HS-5 (cell line): Measurements from ENCODE around the gene STX5.
"Not testable (repeated sequence)": the region's sequence is repeated elsewhere in the genome, so short reads cannot be mapped to it uniquely, and the experiment has no call there.

ENCODE experiments used
- DNase-seq: peaks from one replicate; pipeline ENCODE4 v3.0.0-alpha.2; 2012; ENCODE audit warnings: low read depth

Gene STX5

DNA sequence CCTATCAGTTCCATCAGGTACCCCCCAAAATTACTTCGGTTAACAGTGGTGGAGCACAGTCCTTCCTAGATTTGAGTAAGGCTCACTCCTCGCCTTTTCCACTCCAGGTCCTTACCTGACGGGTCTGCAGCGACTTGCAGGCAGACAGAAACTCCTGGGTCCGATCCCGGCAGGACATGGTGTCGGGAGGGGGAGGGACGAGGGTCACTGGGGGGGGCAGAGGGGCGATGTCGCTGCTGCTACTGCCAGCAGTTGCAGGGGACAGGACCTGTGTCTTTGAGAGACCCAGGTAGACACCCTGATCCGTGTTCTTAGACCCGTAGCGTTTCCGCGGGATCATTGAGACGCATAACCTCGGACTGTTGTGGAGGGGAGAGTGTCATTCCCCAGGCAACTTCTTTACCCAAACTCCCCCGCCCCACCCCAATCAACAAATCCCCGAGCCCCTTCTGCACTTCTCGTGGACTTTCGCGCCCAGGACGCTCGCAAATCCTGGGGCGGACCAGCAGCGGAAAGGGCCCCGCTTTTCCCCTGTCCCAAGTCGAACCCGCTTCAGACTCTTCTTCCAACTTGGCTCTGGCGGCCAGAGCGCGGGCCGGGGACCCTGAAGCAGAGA is 839 bp downstream of the STX5 start:
- no peak for DNase-seq

DNA sequence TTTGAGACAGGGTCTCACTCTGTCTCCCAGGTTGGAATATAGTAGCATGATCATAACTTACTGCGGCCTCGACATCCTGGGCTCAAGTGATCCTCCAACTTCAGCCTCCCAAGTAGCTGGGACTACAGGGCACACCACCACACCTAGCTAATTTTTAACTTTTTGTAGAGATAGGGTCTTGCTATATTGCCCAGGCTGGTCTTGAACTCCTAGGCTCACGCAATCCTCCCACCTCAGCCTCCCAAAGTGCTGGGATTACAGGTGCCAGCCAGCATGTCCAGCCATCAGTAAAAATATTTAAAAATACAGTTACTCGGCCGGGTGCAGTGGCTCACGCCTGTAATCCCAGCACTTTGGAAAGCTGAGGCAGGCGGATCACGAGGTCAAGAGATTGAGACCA is 3.7 kb downstream of the STX5 start:
- not testable (repeated sequence) for DNase-seq

DNA sequence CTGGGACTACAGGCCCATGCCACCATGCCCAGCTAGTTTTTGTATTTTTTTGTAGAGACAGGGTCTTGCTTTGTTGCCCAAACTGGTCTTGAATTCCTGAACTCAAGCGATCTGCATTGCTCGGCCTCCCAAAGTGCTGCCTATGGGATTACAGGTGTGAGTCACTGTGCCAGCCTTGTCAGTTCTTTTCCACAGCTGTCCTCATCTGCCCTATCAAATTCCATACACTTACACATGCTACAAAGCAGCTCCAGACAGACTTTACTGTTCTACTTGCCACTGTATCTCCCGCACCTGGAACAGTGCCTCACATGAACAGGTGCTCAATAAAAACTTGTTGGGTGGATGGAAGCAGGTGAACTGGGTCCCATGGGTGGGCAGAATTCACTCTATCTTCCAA is 8.2 kb downstream of the STX5 start:
- no peak for DNase-seq

DNA sequence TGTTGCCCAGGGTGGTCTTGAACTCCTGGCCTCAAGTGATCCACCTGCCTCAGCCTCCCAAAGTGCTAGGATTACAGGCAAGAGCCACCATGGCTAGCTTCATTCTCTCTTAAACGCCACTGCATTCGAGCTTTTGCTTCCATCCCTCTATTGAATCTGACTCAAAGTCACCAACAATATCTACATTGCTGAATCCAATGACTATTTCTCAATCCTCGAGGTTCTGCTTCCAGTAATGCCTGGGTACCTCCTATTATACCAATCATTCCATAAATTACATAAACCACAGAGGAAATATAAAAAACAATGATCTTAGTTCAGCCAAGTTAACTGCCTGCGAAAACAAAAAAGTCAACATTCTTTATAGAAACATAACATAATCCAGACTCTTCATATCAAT is 14.7 kb downstream of the STX5 start:
- DNase-seq = no peak

DNA sequence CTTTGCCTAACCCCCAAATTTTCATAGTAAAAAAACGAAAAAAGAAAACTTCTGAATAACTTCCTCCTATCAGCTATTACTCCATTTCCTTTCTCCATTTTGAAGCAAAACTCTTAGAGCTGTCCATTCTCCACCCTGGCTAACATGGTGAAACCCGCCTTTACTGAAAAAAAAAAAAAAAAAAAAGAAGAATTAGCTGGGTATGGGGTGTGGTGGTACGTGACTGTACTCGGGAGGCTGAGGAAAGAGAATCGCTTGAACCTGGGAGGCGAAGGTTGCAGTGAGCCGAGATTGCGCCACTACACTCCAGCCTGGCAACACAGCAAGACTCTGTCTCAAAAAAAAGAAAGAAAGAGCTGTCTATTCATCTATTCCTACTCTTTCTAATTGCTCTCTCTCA is 15.3 kb downstream of the STX5 start:
- no peak for DNase-seq

DNA sequence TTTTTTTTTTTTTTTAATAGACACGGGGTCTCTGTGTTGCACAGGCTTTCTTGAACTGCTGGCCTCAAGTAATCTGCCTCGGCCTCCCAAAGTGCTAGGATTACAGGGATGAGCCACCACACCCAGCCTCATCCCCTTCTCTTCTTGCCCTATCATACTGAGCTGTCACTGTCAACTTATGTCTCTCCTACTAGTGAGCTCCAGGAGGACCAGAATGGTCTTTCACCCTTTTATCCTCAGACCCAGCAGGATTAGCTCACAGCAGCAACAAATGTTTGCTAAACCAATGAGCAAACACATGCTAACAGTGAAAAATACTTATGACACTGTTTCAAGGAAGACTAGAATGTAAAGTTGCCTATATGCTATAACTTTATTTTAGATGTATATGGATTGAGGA is 20.2 kb downstream of the STX5 start:
- DNase-seq = no peak

DNA sequence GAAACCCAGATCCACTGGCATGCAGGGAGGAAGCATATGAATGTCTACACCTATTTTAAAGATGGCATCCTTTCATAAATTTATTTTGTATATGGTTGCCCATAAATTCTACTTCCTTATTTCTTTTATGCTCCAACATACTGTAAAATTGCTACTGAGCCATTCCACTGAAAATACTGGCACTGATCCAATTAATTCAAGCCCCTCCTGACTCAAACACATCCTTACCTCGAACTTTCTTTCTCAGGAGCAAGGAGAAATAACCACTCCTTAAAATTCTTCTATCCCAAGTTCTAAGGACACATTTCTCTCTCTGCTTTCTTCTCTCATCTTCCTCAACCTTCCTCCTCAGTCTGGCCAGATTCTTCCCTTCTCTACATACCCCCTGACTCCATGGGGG is 21.1 kb downstream of the STX5 start:
- no peak for DNase-seq

DNA sequence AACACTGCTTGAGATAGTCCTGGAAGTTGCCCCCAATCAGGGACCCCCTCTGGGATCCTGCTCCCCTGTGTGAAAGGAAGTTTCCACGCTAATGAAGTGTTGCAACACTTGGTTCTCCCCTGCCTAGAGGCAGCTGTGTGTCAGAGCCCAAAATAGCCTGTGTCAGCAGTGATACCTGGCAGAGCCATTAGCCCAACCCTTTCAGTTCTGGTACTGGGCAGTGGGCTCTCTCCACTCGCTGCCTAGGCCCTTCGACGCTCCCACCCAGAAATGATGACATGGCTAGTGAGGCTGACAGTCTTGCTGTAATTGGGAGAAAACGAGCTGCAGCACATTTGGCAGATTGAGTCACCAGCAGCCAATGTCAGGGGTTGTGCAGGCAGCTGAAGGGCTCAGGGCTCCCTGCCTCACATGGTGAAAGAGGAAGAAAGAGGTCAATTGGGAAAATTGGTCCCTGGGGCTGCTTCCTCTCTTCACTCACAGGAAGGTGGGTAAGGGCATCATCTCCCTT is 25.2 kb downstream of the STX5 start:
- DNase-seq = no peak

DNA sequence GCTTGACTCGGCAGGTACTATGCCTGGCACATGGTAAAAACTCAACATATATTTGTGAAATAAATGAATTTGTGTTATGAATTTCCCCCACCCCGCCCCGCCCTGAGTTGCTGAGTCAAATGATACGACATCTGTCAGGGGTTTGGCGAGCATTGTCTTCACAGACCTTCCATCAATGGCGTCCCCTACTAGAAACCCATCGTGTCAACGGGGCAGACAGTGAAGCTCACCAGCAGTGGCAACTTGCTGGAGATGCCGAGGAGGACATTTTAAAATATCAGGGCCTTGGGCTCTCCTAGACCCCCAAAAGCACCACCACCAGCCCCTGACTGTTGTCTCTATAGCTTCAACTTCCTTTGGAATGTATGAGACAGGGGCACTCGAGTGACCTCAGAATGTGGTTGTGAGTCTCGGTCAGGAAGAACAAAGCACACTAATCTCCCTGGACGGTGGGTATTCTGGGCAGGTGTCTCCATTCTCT is 25.9 kb downstream of the STX5 start:
- DNase-seq = no peak

DNA sequence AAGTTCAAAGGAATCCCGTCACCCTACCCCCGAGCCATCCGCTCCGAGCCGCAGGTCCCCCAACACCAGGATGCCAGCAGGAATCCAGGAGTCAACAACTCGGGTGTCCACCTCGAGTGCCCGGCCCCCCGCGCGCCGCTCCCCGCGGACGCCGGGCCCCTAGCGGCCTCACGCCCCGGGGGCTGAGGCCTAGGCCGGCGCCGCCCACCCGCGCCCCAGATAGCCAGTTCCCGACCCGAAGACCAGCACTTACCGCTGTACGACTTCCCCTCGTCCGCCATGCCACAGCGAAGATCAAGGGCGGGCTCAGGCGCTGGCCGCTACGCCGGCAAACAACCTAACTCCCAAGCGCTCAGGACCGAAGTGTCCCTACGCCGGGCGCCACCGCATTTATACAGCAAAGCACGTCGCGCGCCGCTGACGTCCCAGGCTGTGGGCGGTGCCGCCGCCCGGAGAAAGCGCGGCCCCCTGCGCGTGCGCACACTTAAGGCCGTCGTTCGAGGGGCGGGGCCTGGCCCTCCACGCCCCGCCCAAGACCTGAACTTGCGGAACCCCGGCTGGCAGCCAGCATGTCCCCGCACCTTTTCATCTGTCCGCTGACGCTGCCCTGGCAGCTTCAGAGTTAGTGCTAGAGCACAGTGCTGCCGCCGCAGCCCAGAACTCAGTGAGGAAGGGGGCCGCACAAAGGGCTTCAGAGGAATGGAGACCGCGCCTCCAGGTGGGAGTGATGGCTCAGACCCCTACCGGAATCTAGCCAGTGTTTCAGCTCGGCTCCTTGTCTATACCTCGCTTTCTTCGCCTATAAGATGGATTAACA is 26.6 kb downstream of the STX5 start, which contains the start of gene NXF1:
TSS of gene NXF1 (minus strand) at position 365 of the 817 bp plus-strand sequence. CDS start at position 281, 84 bp downstream.
- peak; percentile 75 for DNase-seq

DNA sequence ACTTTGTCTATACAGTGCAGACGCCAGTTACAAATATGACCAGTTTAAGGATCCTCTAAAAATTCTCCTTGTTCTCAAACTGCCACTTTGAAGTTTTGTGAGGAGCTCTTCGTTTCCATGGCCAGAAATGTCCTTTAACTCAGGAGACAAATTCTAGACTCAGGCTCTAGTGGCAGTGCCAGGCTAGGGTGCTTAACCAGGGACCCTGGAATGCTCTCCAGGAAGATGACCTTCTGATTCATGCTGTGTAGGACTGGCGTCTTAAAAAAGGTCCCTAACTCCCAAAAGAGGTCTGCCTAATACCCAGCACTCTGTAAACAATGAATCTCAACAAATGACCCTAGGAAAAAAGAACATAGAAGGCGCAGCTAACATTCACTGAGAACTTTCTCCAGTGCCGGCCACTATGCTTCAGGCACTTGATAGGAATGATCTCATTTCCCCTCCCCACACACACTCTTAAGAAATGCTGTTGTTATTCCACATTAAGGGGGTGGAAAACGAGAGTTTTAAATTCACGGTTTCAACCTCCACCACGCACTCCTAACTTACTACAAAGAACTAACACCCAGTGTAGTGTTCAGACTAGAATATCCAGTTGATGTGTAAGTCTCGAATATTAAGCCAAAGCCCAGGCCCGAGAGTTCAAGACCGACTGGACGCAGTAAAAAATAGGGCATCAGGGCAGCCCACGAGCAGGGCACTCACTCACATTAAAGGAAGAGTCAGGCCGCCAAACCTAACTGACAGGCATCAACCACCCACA is 27.4 kb downstream of the STX5 start:
- no peak for DNase-seq

DNA sequence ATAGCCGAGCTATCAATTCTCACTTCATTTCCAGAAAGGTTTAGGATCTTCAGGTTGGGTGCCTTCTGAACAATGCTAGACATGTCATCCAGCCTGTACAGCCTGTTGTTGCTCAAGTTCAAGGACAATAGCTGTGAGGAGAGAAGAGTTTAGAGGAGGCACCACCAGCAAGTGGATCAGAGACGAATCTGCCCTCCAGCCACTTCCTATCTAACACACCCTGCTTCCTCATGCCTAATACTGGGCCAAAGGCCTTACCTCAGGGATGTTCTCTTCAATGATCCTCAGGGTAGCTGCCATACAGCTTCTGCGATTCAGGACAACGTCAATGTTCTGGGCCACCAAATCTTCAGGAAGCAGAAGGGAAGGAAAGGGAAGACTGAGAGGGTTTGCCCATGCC is 30.8 kb downstream of the STX5 start:
- DNase-seq = no peak

DNA sequence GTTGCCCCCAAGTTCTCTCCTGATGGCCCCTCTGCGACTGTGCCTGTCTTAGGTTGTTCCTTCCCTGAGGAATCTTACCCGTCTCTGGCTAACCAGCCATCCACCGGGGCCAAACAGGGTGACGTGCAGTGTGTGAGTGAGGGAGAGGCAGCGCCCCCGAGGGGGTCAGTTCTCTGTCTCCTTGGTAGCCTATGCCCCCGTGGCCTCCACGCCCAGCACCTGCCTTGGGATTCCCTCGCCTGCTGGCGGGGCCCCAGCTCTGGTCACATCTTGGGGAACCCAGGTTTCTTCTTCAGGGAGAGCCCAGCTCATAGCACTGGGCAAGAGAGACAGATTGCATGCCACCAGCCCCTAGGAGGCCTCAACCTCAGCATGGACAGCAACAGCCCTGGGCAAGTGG is 32.4 kb downstream of the STX5 start:
- no peak for DNase-seq

DNA sequence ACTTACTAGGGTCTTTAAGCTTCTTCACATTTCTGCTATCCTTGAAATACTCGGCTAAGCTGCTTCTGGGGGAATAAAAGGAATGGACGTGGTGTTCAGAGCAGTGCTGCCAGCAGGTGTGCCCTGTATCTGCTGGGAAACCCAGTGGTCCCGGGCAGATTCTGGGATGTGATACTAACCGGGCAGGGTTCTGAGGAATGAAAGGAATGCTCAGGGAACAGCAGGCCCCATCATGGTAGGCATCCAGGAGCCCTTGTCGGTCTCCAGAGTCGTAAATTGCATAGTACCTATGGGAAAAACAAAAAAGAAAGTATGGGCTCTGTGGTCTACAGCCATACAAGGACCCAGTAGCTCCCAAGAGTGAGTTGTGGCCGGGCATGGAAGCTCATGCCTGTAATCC is 35.6 kb downstream of the STX5 start:
- DNase-seq = no peak

DNA sequence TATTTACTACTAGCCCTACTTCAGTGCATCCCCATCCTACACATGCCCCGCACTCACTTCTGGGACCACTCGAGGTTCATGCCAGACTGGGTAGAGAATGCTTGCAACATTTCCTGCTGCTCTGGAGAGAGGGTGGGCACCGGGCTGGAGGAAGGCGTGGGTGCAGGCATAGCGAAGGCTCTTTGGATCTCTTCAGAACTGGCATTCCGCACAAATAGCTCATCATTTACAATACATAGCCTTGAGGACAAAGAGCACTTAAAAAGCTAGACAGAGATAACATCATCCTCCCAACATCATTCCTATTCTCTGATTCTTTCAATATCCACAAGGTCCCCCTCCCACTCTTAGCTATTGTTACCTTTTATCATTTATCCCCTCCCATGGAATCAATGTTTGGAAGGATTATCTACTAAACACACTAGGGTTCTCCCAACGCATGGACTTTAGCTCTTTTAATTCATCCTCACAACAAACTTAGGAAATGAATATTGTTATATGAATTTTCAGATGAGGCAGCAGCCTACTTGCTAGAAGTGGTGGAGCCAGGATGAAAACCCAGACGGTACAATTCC is 37.6 kb downstream of the STX5 start:
- no peak for DNase-seq

DNA sequence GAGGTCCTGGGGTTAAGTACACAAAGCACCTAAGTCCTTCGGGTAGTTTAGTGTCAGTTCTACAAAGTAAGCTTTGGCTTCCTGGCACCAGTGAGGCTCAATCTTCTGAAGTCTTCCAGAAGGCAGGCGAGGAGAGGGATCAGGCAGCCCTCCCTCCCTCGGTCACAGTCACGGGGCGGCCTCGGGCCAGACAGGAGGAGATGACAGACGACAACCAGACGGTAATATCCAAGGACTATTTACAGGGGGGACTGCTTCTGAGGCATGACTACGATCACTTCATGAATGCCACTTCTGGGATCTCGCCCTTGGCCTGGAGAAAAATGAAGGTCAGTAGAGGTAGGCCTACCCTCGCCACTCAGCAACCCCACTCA is 39.7 kb downstream of the STX5 start:
- DNase-seq = no peak

DNA sequence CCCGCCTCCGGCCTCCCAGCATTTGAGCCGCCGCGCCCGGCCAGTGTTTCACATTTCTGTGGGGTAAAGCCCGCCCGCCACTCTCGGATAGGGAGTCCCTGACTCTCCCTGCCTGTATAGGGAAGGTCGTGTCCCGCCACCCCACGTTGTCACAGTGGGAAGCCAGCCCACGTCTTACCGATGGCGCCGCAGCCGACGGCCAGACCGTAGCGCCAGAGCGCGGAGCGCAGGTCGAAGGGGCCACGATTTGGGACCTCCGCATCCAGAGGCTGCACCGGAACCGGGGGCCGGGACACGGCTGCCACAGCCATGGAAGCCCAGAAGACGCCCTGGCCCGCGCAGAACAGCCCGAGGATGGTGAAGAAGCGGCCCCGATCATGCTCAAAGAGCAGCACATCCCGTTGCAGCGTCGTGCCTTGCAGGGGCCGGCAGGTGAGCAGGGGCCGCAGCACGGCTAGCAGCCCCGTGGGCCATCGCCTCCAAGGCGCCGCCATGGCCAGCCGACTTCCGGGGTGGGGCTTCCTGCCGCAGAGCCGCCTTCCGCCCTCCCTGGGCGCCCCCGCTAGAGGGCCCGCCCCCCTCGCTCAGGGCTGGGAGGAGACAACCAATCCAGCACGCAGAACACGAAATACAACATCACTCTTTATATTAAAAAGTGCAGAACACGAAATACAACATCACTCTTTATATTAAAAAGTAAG is 40.2 kb downstream of the STX5 start, which contains the start of gene TMEM223:
TSS of gene TMEM223 (minus strand) at position 506 of the 701 bp plus-strand sequence. CDS start at position 494, 12 bp downstream.
- DNase-seq = no peak

DNA sequence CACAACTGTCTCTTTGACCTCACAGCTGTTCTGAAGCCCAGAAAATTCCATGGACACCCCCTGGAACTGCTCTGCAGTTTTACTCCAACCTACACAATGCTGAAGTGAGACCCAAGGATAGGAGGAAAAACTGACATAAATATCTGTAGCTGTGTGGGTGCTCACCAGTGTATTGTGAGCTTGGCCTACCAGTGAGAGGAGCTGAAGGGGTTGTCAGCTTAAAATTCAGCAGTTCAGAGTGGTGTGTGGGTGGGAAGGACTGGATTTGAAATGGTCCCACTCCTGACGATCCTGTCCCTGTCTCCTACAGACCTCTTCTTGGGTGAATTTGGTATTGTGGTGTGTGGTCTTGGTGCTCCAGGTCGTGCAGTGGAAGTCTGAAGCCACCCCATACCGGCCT is 42.3 kb downstream of the STX5 start:
- no peak for DNase-seq

DNA sequence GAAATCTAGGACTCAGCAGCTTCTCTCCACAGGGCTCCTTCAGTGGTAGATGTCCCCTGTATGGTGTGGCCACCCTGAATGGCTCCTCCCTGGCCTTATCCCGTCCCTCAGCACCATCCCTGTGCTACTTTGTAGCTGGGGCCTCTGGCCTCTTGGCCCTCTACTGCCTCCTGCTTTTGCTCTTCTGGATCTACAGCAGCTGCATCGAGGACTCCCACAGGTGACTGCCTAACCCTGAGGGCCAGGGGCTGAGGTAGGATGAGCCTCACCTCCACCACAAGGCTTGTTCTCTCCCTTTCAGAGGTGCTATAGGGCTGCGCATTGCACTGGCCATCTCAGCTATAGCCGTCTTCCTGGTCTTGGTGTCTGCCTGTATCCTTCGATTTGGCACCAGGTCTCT is 42.9 kb downstream of the STX5 start:
- no peak for DNase-seq

DNA sequence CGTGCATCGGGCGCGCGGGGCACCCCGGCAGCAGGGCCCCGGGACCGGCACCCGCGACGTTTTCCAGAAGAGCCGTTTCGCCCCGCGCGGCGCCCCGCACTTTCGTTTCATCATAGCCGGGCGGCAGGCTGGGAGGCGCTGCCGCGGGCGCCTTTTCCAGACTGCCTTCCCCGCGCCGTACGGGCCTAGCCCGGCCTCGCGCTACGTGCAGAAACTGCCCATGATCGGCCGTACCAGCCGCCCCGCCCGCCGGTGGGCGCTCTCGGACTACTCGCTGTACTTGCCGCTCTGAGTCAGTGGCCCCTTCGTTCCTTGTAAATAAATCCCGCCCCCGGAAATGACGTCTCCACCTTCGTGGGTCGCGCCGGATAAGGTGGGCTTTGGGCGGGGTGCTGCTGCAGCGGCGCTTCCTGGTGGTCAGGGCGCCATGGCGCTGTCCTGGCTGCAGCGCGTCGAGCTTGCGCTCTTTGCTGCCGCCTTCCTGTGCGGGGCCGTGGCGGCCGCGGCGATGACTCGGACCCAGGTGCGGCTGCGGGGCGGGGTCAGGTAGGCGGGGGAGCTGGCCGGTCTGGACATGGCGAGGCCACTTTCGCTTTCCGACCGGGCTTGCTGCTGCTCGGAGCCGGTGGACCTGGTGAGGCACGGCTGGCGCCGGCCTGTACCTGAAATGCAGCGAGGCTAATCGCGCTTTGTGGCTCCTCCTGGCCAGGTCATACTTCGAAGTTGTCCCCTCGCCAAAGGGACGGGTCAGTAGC is 44.7 kb downstream of the STX5 start, which contains the start of gene TMEM179B:
TSS of gene TMEM179B (plus strand) at position 398 of the 755 bp plus-strand sequence. CDS start at position 428, 30 bp downstream.
- DNase-seq = peak; percentile 92
